Hippocampal formation (tissue), 2 donors: ENCODE measurements around the gene SRSF2.
A peak's percentile ranks its signal among the peaks of the same experiment; 100 is the strongest.
"Not testable (repeated sequence)": the region's sequence is repeated elsewhere in the genome, so short reads cannot be mapped to it uniquely, and the experiment has no call there.

Source experiments
- DNase-seq, 2 donors: peaks; one replicate each; lab custom pipeline; 2025; lab: John Stamatoyannopoulos, UW

The SRSF2 gene

DNA sequence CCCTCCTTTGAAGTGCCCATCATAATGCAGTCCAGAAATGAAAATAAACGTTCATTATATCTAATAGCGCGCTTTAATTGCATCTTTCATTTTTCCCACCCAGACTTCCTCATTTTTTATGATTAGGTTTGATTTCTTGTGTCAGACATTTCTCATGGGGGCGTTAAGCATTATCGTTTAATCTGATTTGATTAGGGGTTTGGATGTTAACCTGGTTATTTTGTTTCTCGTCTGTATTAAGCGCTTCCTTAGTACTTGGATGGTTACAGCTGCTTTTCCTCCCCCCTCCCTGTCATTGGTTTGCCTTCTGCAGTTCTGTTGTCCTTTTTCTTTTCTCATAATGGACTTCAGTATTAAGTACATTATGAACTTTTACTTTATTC is 1.3 kb upstream of the SRSF2 start:
- no peak for DNase-seq

DNA sequence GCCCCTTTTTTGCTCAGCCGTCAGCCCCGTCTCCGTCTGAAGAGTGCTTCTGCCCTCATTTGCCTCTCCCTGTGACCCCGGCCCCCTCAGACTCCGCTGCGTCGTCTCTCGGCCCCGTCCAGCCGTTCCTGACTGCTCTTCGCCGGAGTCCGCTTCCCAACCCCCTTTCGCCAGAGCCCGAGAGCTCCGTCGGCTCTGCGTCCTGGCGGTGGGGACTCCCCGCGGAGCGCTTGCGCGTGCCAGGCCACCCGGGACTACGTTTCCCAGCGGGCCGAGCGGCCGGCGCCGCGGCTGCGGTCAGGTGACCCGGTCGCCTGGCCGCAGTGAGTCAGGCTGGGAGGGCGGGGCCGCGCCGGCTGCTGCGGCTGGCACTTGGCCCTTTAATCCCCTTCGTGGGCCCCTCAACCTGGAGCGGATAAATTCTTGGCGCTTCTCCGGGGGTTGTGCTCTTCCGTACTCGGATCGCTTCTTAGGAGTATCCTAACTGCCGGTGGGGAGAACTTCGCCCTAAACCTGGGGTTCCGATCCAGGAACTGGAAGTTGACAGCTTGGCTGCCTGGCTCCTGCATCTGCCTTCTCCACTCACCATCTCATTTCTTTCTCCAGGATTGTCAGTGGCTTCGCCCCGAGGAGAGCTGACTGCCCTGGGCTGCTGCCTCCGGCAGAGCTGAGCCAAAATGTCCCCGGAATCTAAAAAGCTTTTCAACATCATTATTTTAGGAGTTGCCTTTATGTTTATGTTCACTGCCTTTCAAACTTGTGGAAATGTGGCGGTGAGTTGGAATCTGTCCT is 741 bp upstream of the SRSF2 start, which contains the start of gene MFSD11:
MFSD11 (plus strand) TSS at position 444 of the 792 bp plus-strand sequence; CDS start at position 678, 234 bp downstream.
- DNase-seq = peak; percentile 81 to 90

DNA sequence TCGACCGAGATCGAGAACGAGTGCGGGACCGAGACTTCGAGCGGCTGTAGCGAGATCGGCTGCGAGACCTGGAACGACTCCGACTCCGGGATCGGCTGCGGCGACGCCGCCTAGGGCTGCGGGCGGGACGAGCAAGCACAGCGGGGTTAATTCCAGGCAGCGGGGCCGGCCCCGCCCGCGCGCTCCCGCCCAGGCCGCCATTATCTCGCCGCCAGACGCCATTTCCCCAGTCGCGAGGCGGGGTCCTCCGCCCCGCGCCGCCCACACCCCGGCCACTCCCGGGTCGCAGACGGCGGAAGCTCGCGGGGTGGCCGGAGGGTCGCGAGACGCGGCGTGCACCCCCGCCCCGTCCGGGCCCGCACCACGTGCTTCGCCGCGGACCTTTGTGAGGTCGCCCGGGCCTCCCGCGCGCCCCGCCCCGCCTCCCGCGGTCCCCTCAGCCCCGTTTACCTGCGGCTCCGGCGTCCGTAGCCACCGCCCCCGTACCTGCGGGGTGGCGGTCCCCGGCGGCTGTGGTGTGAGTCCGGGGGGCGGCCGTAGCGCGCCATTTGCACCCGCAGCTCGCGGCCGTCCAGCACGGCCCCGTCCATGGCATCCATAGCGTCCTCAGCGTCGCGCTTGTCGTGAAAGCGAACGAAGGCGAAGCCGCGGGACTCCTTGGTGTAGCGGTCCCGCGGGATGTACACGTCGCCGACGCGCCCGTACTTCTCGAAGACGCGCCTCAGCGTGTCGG is 616 bp downstream of the SRSF2 start:
- DNase-seq = peak; percentile 60 to 67

DNA sequence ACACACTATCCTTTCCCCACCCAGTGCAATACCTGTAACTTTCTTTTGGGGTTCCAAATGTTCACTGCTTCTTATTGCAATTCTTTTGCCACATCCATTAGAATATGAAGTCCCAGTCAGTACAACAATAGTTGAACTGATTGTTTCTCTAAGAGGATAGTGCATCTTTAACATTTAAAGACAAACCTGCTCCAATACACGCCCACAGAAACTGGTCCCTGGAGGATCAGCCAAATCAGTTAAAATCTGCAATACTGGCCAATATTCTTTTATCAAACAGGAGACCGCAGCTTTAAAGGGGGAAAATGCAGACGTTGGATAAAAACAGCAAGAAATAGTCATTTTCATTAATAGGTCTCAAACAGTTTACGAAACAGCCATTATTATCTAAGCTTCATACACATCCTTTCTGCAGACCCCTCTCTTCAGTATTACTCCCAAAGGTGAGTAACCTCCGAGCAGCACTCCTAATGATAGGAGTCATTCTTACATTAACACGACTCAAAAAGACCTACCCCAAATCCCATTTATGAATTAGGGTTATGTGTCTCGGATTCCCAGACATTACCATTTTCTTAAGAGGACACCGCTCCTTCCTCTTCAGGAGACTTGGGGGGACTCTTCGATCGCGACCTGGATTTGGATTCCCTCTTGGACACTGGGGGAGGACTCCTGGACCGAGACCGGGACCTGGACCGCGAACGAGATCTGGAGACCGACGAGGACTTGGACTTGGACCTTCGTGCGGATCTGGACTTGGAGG is 1.4 kb downstream of the SRSF2 start:
- no peak for DNase-seq

DNA sequence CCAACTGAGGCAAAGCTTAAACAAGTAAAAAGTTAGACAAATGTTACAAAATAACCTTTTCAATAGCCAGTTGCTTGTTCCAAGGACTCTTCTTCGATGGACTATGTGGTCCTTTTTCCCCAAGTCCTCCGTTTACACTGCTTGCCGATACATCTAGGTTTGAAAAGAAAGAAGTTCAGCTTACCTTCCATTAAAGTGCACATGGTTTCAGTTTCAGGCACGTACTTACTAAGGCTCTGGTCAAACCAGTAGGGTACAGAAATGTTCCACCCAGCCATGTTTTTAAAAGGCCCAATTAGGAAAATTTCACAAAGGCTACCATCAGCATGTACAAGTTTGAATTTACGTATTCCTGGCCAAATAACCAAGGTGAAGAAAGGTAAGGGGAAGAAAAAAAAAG is 2.1 kb downstream of the SRSF2 start:
- no peak for DNase-seq

DNA sequence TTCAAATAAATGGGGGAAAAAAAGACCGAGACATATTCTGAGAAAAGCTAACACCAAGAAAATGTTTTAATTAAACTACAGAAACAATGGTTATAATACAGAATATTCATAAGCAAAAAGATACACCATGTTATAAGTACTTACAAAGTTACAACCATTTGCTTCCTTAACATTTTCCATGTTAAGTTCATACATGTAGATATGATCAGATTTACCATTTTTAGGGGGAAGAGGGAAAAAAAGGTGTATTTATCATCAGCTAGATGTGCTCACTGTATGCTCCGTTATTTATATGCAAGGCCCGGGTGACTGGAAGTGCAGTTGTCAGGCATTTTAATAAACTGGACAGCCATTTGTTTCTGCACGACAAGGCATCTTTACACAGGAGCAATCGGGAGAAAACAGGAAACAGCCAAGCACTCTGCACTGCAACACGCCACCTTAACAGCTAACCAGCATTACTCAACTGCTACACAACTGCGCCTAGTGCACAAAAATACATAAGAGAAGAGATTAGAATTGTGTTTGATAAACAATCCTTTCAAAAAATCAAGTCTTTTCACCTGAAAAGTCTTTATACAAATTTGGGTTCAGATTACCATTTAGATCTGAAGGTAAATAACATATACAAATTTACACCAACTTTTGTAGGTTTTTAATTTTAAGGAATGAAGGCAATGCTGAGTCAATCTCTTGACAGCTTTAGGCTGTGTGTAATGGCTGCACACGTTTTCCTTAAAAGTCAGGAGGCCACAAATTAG is 2.9 kb downstream of the SRSF2 start:
- DNase-seq = no peak

DNA sequence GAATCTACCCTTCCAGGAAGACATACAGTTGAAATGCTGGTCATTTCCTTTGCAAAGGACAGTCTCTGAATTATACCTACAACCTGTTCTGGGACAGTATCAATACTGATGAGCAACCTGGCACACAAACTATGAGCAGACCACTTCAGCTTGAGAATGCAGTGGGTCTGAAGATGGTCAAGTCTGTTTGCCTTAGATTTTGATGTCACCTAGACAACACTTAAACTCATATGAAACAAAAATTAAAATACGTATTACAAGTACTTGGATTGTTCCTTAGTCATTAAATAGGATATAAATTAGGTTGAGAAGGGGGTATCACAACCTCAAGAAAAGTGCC is 3.5 kb downstream of the SRSF2 start:
- DNase-seq = no peak

DNA sequence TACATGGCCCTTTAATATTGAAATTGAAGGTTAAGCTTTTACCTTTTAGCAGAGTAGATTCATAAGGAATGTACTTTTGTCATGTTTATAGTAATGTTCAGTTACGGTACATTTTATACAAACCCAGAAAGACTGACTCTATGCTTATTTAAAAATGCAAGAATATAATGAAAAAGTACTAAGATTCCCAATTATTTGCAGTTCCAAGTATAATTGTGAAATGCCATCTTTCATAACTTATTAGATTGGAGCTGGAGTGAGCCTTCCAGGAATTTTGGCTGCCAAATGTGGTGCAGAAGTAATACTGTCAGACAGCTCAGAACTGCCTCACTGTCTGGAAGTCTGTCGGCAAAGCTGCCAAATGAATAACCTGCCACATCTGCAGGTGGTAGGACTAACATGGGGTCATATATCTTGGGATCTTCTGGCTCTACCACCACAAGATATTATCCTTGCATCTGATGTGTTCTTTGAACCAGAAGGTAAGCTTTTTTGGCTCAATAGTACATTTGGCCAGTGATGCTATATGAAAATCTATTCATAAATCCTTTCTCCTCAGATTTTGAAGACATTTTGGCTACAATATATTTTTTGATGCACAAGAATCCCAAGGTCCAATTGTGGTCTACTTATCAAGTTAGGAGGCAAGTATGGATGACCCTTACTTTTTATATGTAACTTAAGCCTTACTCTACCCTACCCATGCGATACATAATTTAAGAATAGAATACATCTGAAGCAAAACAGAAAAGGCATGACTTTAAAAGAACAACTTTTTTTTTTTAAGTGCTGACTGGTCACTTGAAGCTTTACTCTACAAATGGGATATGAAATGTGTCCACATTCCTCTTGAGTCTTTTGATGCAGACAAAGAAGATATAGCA is 4.2 kb downstream of the SRSF2 start:
- DNase-seq = no peak

DNA sequence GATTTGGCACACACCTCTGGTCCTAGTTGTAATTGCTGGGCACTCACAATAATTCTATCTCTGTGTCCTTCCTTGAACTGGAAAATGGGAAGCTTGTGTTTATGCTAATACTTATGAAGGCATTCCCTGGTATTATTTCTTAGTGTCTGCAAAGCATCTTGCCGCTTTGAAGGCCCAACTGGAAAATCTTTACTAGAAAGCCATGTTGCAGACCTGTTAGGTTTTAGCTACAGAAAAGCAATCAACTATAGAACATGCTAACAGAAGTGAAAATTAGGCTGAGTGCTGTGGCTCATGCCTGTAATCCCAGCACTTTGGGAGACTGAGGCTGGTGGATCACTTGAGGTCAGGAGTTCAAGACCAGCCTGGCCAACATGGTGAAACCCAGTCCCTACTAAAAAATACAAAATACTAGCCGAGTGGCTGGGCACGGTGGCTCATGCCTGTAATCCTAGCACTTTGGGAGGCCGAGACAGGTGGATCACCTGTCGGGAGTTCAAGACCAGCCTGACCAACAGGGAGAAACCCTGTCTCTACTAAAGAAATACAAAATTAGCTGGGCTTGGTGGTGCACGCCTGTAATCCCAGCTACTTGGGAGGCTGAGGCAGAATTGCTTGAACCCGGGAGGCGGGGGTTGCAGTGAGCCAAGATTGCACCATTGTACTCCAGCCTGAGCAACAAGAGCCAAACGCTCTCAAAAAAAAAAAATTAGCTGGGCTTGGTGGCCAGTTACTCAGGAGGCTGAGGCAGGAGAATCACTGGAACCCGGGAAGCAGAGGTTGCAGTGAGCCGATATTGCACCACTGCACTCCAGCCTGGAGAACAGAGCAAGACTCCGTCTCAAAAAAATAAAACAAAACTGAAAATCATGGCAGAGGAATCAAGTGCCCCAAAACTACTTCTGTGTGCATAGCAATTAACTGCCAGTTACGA is 5.1 kb downstream of the SRSF2 start:
- DNase-seq = not testable (repeated sequence)

DNA sequence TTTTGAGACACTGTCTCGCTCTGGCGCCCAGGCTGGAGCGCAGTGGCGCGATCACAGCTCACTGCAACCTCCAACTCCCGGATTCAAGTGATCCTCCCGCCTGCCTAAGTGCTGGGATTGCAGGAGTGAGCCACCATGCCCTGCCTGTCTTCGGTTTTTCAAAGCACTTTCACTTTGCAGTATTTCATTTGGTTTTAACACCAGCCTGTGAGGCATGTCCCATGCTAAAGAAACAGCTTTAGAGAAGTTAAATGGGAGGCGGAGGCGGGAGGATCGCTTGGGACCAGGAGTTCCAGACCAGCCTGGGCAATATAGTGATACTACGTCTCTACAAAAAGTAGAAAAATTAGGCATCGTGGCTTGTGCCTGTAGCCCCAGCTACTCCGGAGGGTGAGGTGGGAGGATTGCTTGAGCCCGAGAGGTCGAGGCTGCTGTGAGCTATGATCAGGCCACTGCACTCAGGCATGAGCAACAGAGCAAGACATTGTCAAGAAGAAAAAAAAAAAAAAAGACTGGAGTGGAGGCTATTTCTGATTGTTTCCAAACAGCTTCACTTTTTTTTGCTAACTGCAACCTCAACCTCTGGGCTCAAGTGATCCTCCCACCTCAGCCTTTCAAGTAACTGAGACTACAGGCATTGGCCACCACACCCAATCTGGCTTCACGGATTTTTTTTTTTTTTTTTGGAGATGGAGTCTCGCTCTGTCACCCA is 9.2 kb downstream of the SRSF2 start:
- DNase-seq = no peak

DNA sequence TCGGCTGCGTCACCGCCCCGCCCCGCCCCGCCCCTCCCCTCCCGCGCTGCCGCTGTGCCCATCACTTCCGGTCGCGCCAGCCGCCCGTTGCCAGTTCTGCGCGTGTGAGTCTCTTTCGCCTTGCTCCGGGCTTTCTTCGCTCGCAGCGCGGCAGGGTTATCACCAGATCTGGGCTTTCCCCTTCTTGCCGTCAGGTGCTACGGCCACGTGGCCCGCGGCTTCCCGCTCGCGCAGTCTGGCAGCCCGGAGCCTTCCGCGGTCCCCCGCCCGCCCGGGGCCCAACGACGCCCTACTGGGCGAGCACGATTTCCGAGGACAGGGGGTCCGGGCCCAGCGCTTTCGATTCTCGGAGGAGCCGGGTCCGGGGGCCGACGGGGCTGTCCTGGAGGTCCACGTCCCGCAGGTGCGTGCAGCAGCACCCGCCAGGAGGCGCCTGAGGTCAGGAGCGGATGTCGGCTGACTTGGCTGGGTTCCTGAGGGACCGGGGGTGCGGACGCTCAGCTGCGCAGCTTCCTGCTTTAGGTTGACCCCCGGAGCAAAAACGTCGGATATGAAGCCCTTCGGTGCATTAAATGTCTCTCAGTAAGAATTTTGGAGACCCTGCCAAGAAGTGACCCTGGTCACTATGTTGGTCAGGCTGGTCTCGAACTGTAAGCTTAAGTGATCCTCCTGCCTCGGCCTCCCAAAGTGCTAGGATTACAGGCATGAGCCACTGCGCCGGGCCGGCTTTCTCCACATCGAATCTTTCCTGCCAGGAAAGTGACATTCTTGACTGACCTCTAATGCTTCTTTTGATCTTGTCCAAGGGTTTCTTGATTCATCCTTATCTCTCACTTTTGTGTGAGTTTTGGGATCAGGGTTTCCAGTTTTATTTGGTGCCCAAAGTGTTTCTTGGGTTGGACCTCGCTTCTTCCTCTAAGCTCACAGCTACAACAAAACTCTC is 10.1 kb downstream of the SRSF2 start, which contains the start of gene METTL23:
METTL23 (plus strand) TSS at position 64 of the 943 bp plus-strand sequence. CDS start 2,872 bp downstream, outside the sequence.
- DNase-seq = no peak

DNA sequence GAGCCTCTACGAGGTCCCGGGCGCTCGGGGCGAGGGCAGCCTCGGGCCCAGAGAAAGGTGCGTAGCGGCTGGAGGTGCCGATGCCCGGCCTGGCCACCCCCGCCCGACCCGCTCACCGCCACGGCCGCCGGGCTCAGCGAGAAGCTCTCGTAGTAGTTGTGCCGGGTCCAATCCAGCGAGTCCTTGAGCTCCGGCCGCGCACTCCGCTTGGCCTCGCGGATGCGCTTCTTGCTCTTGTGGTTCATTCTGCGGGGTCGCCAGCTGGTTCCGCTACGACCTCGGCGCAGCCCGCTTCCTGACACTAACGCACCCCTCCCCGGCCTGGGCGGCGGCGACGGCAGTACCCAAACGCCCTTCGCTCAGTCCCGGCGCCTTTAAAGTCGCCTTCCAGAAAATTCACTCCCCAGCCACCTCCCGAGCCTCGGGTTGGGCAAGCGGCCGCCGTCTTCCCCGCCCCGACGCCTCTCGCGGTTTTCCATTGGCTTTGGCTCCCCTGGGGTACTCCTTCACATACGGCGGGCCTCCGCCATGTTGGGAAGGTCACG is 10.8 kb downstream of the SRSF2 start, which contains the start of gene JMJD6:
JMJD6 (minus strand) TSS at position 376 of the 545 bp plus-strand sequence; CDS start at position 245, 131 bp downstream.
- DNase-seq = peak; percentile 94 to 96

DNA sequence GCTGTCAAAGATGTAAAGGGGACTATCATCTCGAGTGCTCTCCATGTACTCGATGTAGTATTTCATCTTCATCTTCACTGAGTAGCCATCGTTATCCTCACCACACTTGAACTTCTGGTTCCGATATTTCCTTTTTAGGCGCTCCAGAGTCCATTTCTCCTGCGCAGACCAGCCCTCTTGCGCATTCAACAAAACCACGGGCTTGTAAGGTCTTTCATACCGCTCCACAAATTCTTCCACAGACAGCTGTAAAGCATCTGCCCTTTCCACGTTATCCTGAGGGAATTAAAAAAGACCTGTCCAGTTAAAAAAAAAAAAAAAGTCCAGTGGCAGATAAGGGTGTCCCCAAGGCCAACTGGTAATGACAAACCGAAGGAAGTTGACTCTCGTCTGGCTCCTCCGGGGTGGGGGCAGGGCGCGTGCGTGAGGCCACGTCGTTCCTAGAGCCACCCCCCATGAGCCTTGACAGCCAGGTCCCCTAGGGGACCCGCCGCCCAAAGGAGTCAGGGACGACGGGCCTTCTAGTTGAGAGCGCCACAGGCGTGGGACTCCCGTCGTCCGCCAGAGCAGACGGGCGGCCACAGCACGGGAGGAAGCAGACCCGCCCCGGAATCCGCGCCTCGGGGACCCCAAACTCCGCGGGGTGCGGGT is 11.4 kb downstream of the SRSF2 start:
- peak in 1 of 2 donors; percentile 16 for DNase-seq

DNA sequence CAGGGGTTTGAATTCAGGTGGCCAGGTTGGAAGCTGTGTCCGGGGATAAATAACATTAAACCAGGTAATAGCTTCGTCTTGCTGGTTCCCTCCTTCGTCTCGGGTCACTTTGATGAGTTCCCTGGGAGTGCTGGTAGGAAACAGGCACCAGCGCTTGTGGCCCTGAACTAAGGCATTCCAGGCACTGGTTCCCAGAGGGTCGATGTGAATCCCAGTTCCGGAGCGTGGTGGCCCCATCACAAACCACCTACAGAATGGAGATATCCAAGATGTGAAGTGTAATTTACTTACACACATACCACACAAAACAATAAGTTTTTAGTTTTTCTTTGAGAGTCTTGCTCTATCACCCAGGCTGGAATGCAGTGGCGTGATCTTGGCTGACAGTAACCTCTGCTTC is 13.3 kb downstream of the SRSF2 start:
- DNase-seq = no peak

DNA sequence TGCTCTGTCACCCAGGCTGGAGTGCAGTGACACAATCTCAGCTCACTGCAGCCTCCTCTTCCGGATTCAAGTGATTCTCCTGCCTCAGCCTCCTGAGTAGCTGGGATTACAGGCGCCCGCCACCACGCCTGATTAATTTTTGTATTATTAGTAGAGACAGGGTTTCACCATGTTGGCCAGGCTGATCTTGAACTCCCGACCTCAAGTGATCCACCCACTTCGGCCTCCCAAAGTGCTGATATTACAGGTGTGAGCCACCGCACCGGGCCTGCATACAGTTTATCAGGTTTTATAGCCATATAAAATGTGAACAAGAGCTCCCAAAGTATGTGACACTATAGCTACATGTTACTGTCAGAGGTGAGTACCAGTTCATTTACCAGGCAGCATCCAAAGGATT is 14.2 kb downstream of the SRSF2 start:
- DNase-seq = not testable (repeated sequence)

DNA sequence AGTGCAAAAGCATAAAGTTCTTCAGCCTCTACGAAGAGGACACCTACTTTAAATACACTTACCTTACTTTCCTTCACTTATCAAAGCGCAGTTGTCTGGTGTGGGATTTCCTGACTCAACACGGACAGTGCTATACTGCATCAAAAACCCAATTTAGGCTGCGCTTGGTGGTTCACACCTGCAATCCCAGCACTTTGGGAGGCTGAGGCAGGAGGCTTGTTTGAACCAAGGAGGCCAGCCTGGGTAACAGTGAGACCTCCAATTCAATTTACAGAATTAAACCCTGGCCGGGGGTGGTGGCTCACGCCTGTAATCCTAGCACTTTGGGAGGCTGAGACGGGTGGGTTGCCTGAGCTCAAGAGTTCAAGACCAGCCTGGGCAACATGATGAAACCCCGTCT is 14.9 kb downstream of the SRSF2 start:
- DNase-seq = no peak

DNA sequence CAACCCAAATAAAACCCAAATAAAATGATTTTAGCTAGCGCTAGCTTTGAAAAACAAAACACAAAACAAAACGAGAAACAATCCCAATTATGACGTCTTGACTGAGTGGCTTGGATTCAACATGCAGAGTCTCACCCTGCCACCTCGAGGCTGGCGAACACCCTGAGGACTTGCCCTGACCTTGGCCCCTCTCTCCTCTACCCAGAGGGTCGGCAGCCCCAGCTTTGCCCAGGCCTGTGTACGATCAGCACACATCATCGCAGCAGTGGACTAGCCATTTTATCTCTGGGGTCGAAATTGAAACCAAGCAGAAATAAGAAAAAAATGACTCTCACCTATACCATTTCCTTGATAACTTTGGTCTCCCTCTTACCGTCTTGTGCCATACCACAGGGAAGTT is 15.7 kb downstream of the SRSF2 start:
- DNase-seq = no peak
